Kidney epithelial cell (primary cell): ENCODE measurements around the gene PLEKHG5. TPM values are rescaled to one million over a fixed set of nuclear protein-coding genes. Genes with fewer than 3 reads are reported as not detected.
"Not testable (repeated sequence)": the region's sequence is repeated elsewhere in the genome, so short reads cannot be mapped to it uniquely, and the experiment has no call there.

Experiments used
- DNase-seq: peaks from one replicate; pipeline ENCODE4 v3.0.0-alpha.2; 2010; ENCODE audit warnings: low read depth
- H3K27me3 ChIP-seq: 2 replicates; pipeline ENCODE4 v1.6.0; 2011; ENCODE audit warnings: low read length; ENCODE audit not compliant: control insufficient read depth, insufficient read depth
- H3K36me3 ChIP-seq: 2 replicates; pipeline ENCODE4 v1.5.1; 2011; ENCODE audit warnings: low read length; ENCODE audit not compliant: control insufficient read depth, insufficient read depth
- H3K4me3 ChIP-seq: 2 replicates; pipeline ENCODE4 v1.5.1; 2011; ENCODE audit warnings: low read depth, mild to moderate bottlenecking, control low read depth, low read length
- total RNA-seq: library from RNA; depleted of rRNA; stranded (reverse); fragments of >200 nt; gene quantifications from 2 replicates; pipeline ENCODE4 v1.2.3, GENCODE V29; 2015
- TF ChIP-seq, protein P1 (sequence below): IDR thresholded peaks from 2 replicates; pipeline ENCODE4 v1.5.1; 2011; ENCODE audit warnings: mild to moderate bottlenecking, moderate library complexity, low read length, control low read depth, inconsistent platforms; ENCODE audit not compliant: insufficient read depth, poor library complexity, severe bottlenecking

The PLEKHG5 gene
- total RNA-seq, 1 donor from 2014 or later, result 26.4 TPM

DNA sequence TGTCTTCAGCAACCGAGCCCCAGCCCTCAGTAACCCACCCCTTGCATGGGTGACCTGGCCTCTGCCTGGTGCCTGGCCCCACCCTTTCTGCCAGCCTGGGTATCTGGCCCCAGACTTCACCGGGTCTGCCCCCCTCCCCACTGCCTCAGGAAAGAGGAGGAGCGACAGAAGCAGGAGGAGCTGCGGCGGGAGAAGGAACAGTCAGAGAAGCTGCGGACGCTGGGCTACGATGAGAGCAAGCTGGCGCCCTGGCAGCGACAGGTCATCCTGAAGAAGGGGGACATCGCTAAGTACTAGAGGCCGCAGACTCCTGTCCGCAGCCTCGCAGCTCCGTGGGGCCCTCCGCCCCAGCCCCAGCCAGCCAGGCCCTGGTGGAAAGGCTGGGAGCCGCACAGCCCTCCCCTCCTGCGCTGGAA is 31.6 kb downstream of the PLEKHG5 start:
- no peak for DNase-seq
- TF ChIP-seq, protein P1, sequence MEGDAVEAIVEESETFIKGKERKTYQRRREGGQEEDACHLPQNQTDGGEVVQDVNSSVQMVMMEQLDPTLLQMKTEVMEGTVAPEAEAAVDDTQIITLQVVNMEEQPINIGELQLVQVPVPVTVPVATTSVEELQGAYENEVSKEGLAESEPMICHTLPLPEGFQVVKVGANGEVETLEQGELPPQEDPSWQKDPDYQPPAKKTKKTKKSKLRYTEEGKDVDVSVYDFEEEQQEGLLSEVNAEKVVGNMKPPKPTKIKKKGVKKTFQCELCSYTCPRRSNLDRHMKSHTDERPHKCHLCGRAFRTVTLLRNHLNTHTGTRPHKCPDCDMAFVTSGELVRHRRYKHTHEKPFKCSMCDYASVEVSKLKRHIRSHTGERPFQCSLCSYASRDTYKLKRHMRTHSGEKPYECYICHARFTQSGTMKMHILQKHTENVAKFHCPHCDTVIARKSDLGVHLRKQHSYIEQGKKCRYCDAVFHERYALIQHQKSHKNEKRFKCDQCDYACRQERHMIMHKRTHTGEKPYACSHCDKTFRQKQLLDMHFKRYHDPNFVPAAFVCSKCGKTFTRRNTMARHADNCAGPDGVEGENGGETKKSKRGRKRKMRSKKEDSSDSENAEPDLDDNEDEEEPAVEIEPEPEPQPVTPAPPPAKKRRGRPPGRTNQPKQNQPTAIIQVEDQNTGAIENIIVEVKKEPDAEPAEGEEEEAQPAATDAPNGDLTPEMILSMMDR, result no peak
- peaks cover 1% of the 10 kb centered on the region for H3K36me3 ChIP-seq
- H3K27me3 ChIP-seq, result peaks cover 23% of the 10 kb centered on the region
- no peak overlapping the region for H3K4me3 ChIP-seq

DNA sequence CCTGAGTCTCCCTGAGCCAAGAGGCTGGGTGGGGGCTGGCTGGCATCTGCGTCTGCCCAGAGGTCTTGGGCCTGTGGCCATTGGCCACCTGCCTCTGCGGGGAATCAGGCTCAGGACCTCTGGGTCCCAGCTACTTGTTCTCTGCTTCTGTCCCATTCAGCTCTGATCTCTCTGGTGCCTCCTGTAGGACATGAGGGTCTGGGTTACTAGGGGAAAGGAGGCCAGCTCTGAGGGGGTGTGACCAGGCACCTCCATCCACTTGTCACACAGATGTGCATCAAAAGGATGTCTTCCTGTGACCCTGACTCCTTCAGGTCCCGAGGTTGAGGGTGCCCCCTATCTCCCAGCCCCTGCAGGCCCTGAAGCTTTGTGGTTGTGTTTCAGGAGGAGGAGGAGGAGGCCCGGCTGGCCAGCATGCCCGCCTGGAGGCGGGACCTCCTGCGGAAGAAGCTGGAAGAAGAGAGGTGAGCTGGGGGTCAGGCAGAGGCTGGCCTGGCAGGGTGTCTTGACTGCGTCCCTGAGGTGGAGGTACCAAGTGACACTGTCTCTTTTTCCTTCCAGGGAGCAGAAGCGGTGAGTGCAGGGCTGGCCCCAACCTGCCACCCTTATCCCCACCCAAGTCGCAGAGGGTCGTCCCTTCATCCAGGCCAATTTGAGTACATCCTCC is 34.5 kb downstream of the PLEKHG5 start:
- no peaks in the 10 kb centered on the region for H3K36me3 ChIP-seq
- no peak overlapping the region for H3K4me3 ChIP-seq
- no peak for DNase-seq
- peaks cover 36% of the 10 kb centered on the region for H3K27me3 ChIP-seq
- TF ChIP-seq, protein P1, result no peak

DNA sequence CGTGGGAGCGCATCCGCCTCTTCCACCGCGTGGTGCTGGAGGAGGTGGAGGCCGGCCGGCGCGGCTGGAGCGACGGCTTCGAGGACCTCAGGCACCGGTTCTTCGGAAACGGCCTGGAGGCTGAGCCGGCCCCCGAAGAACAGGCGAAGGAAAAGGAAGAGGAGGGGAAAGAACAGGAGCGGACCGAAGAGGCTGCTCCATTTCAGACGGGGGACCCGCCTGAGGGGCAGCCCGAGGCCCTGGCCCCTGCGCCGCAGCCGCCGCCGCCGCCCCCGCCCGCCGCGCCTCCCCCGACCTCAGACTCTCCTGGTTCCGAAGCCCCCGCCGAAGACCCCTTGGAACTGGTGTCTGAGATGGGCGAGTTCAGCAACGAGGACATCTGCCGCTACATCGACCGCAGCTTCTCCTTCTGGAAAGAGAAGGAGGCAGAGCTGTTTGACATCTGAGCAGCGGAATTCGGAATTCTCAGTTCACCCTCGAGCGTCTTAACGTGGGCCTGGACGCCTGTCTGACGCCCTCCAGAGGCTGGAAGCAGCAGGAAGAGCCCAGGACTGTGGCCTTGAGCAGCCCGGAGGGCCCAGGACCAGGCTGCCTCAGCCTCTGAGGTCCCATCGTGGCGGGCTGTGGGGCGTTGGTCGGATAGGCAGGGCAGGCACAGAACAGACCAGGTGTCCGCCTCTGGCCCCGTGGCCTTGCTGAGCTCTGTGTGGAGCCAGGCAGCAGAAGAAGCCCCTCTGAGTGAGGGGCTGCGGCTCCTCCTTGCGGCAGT is 35.5 kb downstream of the PLEKHG5 start:
- not testable (repeated sequence) for DNase-seq, H3K36me3 ChIP-seq, H3K4me3 ChIP-seq
- H3K27me3 ChIP-seq, result peaks cover 39% of the 10 kb centered on the region

DNA sequence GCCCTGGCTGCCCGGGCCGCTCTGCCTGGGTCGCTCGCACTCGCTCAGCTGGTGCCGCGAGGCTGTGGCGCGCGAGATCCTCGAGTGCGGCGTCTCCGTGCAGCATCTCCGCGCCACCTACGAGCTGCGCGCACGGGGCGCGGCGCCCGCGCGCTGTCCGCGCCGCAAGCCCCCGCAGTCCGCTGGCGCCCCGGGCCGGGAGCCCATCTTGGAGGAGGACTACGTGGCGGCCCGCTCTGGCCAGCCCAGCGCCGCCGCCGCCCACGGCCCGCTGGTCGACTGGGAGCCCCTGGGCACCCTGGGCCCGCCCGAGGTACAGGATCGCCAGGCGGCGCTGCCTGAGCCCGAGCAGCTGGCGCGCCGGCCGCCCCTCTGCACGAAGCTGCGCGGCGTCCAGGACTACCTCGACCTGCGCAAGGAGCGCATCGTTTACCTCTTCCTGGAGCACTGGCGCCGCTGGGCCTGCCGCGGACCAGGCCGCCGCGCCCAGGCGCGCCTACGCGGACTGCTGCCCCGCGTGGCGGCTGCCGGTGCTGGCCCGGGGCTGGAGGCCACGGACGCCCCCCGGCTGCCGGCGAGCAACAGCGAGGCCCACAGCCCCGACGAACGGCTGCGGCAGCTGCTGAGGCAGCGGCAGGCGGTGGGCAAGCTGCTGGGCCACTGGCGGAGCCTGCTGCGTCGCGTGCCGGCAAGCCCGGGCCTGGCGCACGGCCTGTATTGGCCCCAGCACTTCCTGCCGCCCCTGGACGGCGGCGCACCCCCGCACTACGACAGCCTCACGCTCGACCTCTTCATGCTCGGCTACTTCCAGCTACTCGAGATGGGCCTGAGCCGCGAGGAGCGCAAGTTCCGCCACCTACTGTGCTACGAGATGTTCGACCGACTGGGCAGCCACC is 36.4 kb downstream of the PLEKHG5 start:
- TF ChIP-seq, protein P1, result no peak
- DNase-seq, result no peak
- Histone ChIP-seq H3K36me3 (no peaks in the 10 kb centered on the region), H3K27me3 (peaks cover 45% of the 10 kb centered on the region), H3K4me3 (no peak overlapping the region)

DNA sequence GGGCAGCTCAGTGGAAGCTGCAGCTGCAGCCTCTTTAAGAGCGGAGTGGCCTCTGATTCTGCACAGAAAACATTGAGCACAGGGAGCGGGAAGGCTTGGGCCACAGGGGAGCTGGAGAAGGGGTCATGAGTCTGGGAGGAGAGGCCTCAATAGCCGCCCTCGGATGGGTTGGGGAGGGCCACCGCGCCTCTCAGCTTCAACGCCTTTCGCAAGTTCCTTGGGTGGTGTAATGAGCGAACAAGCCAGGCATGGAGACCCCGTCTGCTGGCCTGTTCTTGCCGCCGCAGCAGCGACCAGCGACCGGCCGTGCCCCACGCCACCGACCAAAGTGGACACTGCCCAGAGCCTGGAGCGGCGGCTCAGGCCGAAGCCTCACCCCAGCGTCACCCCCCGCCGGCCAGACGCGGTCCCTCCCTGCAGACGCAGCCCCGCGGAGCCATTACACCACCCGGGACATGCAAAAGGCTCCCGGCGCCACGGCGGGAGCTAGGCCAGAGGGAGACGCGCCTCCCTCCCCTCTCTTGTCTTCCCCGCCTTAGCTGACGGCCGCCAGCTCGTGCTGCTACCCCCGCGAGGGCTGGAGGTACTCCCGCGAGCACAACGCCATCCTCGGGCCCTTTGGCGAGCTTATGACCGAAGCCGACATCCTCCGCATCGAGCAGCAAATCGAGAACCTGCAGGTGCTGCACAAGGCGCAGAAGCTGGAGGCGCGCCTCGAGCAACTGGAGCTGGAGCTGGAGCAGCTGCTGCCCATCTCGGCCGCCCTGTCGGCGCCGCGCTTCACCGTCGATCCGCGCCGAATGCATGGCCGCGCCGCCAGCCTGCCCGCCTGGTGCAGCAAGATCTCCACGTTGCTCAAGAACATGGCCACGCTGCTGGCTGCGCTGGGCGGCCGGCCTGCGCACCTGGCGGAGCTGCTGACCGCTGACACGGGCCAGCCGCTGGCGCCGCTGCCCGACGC is 37.3 kb downstream of the PLEKHG5 start:
- H3K4me3 ChIP-seq, DNase-seq, H3K36me3 ChIP-seq: not testable (repeated sequence)
- H3K27me3 ChIP-seq, result peaks cover 52% of the 10 kb centered on the region

DNA sequence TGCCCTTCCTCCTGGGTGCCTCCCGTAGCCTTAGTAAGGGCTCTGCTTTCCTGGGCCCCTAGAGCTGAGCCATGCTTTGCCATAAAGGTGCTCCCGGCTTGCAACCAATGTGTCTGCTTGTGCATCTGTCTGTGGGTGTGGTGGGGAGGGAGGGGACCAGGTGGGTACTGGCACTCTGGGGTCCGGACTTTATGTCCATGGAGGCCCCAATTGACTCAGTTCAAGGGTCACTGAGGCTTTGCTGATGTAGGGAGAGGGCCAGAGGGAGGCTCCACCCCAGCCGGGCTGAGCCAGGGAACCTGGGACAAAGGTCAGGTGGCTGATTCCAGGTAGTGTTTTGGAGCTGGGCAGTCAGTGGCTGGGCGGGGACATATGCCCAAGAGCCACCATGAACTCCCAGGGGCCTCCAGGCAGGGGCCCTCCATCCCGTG is 40.5 kb downstream of the PLEKHG5 start:
- H3K4me3 ChIP-seq, result no peak overlapping the region
- H3K36me3 ChIP-seq, result no peaks in the 10 kb centered on the region
- peaks cover 72% of the 10 kb centered on the region for H3K27me3 ChIP-seq
- TF ChIP-seq, protein P1, result no peak
- no peak for DNase-seq

DNA sequence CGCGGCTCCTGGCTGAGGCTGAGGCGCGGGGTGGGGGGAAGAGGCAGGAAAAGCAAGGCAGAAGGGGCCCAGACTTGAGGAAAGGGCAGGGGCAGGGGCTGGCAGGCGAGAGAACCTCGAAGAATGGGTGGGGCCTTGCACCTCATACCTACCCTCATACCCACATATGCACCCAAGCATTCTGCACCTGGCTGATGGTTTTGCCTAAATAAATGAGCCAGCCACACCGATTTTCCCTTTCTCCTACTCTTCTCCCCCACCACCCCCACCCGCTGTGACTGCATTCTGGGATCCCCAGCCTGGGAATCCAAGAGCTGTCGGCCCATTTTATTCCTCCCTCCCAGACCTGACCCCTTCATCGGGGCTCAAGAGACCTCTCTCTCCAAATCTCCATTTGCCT is 41.0 kb downstream of the PLEKHG5 start:
- peaks cover 71% of the 10 kb centered on the region for H3K27me3 ChIP-seq
- not testable (repeated sequence) for H3K36me3 ChIP-seq, DNase-seq, H3K4me3 ChIP-seq
